GM12875 (cell line): ENCODE data around the gene ZNF467.

Source experiments
- H3K4me3 ChIP-seq: one replicate; pipeline ENCODE4 v1.5.1; 2011; ENCODE audit warnings: low read depth, low read length, control low read depth
- CTCF ChIP-seq: IDR thresholded peaks from 2 replicates; pipeline ENCODE4 v1.5.1; 2011; ENCODE audit warnings: low read depth, mild to moderate bottlenecking, control low read depth, inconsistent platforms, low read length, moderate library complexity, borderline replicate concordance; ENCODE audit not compliant: insufficient read depth

Gene ZNF467

GRCh38 chr7:149733924-149734790, 39.2 kb downstream of the ZNF467 start:
- no peak for TF ChIP-seq CTCF

GRCh38 chr7:149733131-149733923, 40.1 kb downstream of the ZNF467 start:
- H3K4me3 ChIP-seq = no peak overlapping the region
- no peak for TF ChIP-seq CTCF

More at GRCh38 chr7:149733924-149734790, 39.2 kb downstream of the ZNF467 start:
- H3K4me3 ChIP-seq = no peak overlapping the region

GRCh38 chr7:149732611-149733010, 40.8 kb downstream of the ZNF467 start:
- H3K4me3 ChIP-seq = no peak overlapping the region
- no peak for TF ChIP-seq CTCF

- no peak overlapping the region for H3K4me3 ChIP-seq
- TF ChIP-seq CTCF = no peak
Measured at GRCh38 chr7:149732111-149732561, 41.3 kb downstream of the ZNF467 start.

- TF ChIP-seq CTCF = no peak
- H3K4me3 ChIP-seq = no peak overlapping the region
Measured at GRCh38 chr7:149731207-149731955, 42.0 kb downstream of the ZNF467 start.

GRCh38 chr7:149729983-149730801, 43.2 kb downstream of the ZNF467 start:
- H3K4me3 ChIP-seq = no peak overlapping the region
- TF ChIP-seq CTCF = no peak
